Vagina (tissue), 2 donors: ENCODE measurements around the gene TXLNA.

Source experiments
- POLR2A ChIP-seq, 2 donors: fragments of 450-650 bp; IDR thresholded peaks; one replicate each; pipeline ENCODE4 v1.6.1; 2017; ENCODE audit warnings: antibody characterized with exemption in 2 of 2, mild to moderate bottlenecking in 2 of 2, moderate library complexity in 2 of 2
- POLR2AphosphoS5 ChIP-seq, 2 donors: sonication (generic); formaldehyde crosslinking; IDR thresholded peaks; one replicate each; pipeline ENCODE4 v1.9.0; 2017; ENCODE audit warnings: antibody characterized with exemption in 2 of 2, mild to moderate bottlenecking in 2 of 2, low read depth in 1 of 2; ENCODE audit not compliant: insufficient read depth in 1 of 2
- TF ChIP-seq, protein P1 (sequence below), 3 experiments: fragments of 450-650 bp in 2 of 3; fragments of 200-600 bp in 1 of 3; sonication (generic) in 1 of 3; IDR thresholded peaks; one replicate each; pipeline ENCODE4 v1.5.1; 2017 to 2019; ENCODE audit warnings: antibody characterized with exemption in 3 of 3, mild to moderate bottlenecking in 2 of 3, moderate library complexity in 2 of 3

DNA sequence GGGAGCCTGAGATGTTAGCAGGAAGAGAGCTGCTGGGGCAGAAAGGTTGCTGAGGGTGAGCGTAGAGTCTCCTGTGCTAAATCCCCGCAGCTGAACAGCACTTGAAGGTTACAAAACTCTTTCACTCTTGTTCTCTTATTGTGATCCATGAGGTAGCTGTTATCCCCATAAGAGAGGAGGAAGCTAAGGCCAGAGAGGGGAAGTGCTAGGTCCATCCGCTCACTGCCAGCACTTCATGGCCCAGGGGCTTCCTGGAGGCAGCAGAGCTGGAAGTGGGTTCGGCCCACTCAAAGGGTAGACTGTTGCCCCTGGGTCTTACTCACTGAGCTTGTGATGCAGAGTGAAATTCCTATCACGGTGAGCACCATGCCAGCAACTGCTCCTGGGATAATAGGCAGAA, 37.1 kb downstream of the TXLNA start:
- TF ChIP-seq, protein P1, sequence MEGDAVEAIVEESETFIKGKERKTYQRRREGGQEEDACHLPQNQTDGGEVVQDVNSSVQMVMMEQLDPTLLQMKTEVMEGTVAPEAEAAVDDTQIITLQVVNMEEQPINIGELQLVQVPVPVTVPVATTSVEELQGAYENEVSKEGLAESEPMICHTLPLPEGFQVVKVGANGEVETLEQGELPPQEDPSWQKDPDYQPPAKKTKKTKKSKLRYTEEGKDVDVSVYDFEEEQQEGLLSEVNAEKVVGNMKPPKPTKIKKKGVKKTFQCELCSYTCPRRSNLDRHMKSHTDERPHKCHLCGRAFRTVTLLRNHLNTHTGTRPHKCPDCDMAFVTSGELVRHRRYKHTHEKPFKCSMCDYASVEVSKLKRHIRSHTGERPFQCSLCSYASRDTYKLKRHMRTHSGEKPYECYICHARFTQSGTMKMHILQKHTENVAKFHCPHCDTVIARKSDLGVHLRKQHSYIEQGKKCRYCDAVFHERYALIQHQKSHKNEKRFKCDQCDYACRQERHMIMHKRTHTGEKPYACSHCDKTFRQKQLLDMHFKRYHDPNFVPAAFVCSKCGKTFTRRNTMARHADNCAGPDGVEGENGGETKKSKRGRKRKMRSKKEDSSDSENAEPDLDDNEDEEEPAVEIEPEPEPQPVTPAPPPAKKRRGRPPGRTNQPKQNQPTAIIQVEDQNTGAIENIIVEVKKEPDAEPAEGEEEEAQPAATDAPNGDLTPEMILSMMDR (IDR thresholded peaks at IDR 0.05), result no peak
- TF ChIP-seq POLR2A (IDR thresholded peaks at IDR 0.05) (no peak), POLR2AphosphoS5 (IDR thresholded peaks at IDR 0.05; ENCODE audit: insufficient read depth in 1 of 2, low read depth in 1 of 2) (no peak)
